ENCODE data around the gene POMT2.
"Not testable (repeated sequence)": the region's sequence is repeated elsewhere in the genome, so short reads cannot be mapped to it uniquely, and the experiment has no call there.

Gene POMT2

DNA sequence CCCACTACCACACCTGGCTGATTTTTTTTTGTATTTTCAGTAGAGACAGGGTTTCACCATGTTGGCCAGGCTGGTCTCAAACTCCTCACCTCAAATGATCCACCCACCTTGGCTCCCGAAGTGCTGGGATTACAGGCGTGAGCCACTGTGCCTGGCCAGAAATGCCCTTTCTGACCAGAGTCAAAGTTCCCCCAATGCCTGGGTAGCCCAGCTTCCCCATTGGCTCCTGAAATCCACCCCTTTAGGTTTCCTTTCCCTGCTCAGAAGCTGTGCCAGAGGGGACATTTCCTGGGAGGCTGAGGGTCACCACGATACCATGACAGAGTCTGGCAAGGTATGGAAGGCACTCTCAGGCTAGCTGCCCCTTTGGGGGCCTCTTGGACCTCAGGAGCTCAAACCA lies 3.6 kb upstream of the POMT2 start:
- no peak for DNase-seq (ENCODE audit: low spot score)

DNA sequence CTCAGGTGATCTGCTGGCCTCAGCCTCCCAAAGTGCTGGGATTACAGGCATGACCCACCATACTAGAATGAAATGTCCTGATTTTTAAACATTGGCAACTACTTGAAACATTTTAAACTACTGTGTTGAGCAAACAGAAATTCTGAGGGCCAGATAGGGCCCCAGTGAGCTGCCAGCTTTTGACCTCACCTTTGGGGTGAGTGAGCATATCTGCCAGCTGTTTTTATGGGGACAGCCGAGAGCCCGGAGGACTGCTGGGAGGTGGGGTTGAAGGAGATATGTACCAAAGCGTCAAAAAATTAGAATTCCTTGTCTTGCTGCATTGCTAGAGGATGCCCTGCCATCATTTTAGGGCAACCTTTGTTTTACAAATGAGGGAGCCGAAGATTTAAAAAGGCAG lies 2.9 kb upstream of the POMT2 start:
- no peak for DNase-seq (ENCODE audit: low spot score)

DNA sequence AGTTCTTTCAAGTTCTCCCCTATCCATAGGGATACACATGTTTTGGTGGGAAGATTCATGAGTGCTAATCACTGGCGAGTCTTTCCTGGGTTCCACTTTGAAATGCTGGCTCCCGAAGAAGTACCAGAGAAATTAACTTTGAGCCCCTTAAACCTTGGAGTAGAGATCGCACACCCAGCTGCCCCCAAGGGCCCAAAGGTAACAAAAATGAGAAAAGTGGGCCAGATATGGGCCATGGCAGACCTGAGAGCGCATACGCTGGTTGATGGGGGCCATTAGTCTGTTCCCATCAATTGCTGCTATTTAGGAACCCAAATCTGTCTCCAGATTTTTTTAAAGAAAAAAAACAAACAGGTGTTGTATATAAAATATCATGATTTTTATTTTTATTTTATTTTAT lies 2.3 kb upstream of the POMT2 start:
- DNase-seq (ENCODE audit: low spot score): no peak

DNA sequence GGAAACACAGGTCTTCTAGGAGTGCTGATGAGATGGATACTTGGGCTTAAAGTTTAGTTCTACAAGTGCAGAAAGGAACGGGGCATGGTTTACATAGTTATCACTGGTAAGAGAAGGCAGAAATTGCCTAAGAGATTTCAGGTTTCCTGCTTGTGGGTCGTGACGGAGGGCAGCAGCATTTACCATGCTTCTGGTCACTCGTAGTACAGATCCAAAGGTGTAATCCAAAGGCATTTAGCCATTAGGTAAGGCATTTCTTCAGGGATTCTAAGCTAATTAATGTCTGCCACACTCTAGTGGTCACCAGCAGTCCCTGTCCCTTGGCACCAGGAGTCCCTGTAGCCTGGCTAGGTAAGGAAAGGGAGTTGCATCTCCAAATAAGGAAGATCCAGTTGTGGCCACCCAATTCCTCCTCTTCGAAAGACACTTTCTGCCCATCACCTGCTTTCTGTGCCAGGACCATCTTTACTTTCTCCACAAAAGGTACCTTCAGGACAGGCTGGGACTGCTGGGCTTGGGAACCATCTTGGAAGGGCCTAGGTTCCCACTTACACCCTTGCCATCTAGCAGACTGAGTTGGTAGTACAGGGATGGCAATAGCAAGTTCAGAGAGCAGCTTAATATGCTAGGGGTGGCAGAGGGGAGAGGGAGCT lies 1.7 kb upstream of the POMT2 start:
- no peak for DNase-seq (ENCODE audit: low spot score)

DNA sequence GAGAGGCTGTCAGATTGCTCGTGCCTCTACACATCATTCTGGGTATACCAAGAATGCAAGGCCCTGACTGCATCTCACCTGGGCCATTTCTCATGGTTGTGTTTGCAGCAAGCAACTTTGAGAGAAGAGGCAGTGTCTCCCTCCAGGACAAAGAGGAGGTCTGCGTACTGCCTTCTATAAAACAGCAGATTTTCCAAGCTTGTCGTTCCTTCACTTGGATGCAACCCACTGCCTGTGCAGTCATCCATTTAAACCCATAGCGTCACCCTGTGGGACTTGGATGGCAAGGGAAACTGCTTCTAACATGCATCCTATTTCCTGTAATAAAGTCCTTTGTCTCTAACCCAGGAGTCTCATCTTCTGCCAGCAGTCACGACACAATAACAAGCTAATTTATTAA lies 1.3 kb downstream of the POMT2 start:
- DNase-seq (ENCODE audit: low spot score): no peak

DNA sequence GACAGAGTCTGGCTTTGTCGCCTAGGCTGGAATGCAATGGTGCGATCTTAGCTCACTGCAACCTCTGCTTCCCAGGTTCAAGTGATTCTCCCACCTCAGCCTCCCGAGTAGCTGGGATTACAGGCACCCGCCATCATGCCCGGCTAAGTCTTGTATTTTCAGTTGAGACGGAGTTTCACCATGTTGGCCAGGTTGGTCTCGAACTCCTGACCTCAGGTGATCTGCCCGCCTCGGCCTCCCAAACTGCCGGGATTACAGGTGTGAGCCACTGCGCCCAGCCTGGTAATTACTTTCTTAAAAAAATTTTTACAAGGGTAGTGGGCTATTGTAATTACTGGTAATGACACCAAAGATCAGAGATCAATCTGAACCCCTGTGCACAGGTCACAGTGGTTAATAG lies 1.9 kb downstream of the POMT2 start:
- not testable (repeated sequence) for DNase-seq (ENCODE audit: low spot score)

DNA sequence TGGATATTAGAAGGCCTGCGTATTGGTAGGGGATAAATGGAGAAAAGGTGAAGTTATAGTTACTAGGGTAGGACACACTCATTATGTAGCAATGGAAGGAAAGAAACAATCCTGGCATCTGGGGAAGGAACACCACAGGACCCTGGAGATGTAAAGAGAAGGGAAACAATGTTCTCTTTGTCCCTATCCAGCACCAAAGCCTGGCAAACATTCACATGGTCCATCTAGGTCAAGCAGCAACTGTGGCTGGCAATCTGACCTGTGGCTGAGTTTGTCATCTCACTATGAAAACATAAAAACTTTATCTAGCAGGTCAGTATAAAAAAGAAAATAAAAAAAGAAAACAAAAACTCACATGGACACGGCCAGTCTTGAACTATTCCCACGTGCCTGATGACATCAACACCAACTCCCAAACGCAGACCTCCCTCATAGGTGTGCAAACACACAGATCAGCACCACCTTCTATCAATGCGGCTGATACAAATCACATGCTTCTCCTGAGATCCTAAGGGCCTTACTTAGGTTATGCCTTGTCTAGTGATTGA lies 2.6 kb downstream of the POMT2 start:
- no peak for DNase-seq (ENCODE audit: low spot score)

DNA sequence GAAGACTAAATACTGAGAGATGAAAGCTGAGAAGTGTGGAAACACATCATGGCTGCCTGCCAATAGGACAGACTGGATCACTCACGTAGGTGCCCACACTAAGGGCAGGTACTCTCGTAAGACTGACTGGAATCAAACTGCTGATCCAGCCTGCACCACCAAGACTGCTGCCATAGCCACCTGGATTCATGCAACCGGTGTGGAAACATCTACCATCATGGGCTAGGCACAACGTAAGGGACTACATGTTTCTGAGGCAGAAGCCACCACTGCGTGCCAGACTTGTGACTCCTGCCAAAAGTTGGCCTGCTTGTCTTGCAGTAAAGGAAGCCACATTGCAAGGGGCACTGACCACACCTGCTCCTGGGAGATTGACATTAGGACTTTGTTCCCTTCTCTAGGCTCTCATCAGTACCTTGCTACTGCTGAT lies 3.8 kb downstream of the POMT2 start:
- no peak for DNase-seq (ENCODE audit: low spot score)

DNA sequence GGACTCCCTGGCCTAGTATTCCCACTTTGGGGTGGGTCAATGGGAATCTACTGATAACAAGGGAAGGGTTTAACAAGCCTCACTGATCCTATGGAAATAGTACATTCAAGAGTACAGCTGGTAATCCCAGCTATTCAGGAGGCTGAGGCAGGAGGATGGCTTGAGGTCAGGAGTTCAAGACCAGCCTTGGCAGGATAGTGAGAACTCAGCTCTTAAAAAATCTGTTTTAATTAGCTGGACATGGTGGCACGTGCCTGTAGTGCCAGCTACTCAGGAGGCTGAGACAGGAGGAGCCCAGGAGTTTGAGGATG lies 4.5 kb downstream of the POMT2 start:
- DNase-seq (ENCODE audit: low spot score): no peak

DNA sequence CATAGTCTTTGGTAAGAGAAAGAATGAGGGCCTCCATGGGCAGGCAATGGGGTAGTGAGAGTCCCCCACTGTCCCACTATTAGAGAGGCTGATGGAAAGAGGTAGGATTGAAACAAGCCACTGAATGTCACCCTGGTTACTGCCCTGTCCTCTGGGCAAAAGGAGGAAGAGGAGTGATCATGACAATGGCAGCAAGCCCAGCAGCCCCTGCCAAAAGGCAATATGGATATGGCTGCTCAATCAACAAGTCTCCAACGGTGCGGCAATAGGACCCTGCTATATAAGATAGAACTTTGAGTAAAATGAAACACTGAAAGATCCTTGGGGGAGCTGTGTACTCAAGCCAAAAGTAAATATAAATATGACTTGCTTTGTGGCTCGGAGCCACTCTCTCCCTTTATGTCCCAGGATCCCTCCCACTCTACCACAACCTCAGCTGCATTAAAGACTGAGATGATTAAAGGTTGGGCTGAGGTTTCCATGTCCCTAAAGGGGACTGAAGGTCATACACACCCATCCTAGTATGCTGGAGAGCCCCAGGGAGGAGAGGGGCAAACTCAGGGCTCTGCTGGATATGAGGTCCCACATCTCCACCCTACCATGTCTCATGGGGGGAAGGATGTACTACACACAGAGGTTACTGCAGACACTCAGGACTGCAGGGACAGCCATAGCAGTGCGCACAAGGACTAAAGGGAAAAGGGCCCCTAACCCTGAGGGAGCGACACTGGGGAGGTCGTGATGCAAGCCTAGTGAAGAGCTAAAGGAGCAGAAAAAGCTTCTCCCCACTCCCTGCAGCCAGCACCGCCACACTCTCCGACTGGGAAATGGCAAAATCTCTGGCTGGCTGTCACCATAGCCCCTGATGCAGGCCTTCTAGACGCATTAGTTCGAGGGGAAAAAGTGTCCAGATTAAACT lies 5.9 kb downstream of the POMT2 start:
- no peak for DNase-seq (ENCODE audit: low spot score)

DNA sequence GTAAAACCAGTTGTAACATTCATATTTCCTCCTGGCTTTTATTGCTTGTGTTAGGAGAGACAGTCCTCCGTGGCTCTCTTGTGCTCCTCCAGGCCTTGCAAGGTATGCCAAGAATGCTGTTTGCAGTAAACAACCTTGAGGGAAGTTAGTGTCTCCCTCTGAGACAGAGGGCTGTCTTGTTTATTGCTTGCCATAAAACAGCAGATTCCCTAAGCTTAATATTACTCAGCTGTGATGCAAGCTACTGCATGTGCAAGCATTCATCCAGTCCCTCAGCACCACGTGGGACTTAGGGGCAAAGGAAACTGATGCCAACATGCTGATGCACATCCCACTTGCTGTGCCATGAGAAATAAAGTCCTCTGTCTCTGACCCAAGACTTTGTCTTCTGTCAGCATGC lies 6.6 kb downstream of the POMT2 start:
- no peak for DNase-seq (ENCODE audit: low spot score)

DNA sequence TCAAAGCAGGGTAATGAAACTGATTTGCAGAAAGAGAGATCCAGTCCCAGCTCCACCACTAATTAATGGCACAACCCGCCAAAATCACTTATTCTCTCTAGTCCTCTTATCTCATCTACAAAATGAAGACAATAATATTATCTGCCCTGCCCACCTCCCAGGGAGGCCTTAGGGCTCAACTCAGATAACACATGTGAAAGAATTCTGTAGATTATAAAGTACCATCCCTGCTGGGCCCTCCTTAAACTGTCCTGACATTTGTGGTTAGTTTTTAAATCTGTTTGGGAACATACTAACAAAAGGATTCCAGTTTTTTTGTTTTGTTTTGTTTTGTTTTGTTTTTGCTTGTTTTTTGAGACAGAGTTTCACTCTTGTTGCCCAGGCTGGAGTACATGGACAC lies 7.3 kb downstream of the POMT2 start:
- DNase-seq (ENCODE audit: low spot score): no peak

DNA sequence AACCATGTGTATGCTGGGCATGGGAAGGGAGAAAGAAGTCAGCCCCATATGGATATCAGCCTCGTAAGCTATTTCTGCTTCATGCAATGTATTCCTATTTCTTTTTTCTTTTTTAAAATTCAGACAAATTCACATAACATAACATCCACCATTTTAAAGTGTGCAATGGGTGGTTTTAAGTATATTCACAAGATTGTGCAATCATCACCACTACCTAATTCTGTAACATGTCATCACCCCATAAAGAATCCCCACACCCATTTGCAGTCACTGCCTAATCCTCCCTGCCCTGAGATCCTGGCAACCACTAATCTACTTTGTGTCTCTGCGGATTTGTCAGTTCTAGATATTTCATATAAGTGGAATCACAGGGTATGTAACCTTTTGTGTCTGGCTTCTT lies 9.5 kb downstream of the POMT2 start:
- peak; percentile 60 for DNase-seq (ENCODE audit: low spot score)

DNA sequence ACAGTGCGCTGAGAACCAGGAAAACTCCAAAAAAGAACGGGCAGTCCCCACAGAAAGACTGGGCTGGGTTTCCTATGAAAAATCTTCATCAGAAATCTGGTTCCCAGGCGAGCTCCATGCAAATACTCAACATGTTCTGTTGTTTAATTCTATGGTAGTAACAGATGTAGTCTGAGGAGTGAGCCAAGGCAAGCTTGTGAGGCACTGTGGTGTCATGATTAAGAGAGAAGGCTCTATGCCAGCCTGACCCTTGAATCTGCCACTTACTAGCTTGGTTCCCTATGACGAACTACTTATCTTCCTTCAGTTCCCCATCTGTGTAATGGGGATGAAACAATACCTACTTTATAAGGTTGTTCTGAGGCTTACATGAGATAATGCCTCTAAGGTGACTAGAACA lies 10.7 kb downstream of the POMT2 start:
- DNase-seq (ENCODE audit: low spot score): no peak

DNA sequence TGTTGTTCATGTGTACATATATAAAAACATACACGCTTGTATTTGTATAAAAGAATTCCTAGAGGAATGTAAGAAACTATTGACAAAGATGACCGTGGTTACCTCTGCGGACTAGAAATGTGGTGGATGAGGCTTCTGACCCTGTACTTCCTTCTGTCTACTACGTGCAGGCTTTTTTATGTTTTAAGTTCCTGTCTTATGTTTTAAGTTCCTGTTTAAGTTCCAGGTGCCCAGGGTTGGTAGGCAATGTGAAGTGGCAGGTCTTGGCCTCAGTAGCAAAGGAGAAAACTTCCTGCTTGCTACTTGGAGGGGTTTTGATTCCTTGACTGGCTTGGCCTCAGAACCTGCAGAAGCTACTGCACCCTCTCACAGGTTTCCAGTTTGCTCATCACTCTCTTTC lies 11.6 kb downstream of the POMT2 start:
- no peak for DNase-seq (ENCODE audit: low spot score)

DNA sequence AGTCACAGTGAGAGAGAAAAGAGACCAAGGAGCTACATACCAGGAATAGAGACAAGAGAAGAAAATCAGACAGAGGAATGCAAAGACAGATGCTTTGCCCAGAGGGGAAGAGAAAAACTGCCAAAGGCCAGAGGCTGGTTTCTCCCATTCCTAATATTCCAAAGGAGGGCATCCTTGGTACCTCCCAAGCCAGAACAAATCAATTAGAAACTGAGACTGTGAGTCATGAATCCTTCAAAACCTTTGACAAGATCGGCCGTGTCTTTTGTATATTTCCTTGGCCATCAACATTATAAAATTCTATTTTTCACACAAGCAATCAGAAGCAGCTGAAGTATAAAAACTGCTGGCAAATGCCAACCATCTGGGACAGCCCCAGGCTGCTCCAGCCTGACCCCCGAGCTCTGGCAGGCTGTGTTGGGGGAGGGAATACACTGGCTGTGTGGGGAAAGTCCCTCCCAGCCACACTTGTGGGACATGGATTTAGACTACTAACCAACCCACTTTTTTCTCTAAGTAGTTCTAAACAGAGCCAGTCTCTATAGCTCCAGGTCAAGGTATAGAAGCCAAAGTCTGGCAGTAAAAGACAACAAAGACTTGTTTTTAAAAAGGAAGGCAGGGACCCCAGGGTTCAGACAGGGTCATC lies 13.7 kb downstream of the POMT2 start:
- no peak for DNase-seq (ENCODE audit: low spot score)

DNA sequence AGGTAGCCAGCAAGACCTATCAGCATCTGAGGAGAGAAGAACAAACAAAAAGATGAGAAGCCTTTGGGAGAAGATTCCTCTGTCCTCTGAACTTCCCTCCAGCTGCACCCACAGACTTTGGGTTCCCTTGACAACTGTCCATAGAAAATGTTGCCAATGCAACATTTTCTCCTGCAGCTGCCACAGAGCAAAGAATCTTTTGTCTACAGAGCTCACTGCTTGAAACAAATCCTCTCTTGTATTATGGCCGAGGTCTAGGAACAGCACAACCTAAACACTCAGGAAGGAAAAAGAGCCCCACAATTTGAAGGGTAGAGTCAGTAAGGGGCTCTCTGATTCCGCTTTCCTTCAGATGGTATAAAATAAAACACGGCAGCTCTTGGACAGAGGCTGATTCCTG lies 14.3 kb downstream of the POMT2 start:
- DNase-seq (ENCODE audit: low spot score): no peak

DNA sequence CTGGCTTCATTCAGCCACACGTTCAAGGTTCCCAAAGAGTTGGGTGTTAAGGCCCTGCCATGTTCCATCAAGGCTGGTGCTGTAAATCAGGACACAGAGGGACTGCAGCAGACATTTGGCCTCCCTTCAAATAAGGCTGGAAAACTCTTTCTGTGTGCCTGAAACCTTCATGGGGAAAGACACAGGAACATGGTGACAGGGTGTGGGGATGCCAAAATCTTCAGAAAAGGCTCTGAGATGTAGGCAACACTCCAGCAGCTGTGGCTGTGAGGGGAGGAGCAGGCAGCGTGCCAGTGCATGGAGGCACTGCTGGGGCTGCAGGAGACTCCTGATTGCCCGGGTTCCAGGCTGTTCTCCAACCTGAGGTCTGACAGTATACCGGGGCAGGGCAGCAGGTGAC lies 15.0 kb downstream of the POMT2 start:
- no peak for DNase-seq (ENCODE audit: low spot score)

DNA sequence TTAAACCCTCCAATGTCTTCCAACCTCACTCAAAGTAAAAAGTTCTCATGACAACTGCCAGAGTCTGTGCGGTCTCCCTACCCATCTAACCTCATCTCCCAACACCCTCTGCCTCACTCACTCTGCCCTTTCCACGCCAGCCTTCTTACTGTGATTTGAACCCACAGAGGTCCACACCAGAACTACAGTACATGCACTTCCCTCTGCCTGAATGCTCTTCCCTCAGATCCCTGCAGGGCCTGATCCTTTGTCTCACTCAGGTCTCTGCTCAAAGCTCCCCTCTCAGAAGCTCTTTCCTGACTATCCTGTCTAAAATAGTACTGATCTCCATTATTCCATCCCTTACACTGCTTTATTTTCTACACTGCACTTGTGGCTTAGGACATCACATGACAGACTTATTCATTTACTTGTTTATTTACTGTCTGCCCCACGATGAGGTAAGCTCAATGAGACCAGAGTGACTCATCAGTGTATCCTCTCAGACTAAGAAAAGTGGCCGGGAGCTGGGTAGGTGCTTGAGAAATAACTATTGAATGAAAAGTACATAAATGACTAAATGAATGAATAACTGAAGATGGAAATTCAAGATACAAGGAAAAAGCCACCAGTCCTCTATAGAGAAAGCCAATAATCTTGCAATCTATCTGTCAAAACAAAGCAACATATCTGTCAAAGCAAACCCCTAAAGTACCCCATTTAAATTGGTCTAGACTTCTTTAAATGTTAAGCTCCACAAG lies 17.1 kb downstream of the POMT2 start:
- no peak for DNase-seq (ENCODE audit: low spot score)

DNA sequence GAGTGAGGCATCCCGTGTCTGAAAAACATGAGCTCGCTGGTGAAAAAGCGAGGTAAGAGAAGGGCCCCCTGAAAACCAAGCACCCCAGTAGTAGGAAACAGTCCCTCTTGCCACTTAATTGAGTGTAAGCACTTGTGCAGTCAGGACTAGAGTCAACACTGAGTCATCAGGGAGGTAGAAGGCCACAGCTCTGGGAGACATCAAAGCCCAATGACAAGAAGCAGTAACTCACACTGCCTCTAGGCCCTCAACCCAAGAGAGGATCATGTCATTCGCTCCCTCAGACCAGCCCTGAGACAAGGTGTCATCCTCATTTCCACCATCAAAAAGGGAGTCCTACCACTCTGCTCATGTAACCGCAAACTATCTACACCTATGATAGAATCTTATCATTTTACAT lies 17.8 kb downstream of the POMT2 start:
- DNase-seq (ENCODE audit: low spot score): no peak

DNA sequence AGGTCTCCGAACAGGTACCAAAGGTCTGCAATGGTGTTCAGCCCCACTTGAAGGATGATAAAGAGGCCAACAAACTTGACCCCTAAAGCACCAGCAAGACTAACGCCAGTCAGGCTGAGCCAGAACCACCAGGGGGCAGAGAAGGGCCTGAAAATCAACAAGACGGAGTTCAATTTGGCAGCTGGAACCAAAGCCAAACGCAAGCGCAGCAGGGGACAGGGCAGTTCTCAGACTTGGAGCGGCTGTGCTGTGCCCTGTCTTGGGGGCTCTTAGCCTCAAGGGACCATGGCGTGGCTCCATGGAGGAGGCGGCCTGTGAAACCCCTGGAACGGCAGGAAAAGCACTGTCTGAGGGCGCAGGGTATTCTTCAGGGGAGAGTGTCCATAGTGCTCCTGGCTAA lies 19.6 kb downstream of the POMT2 start:
- DNase-seq (ENCODE audit: low spot score): peak; percentile 86

DNA sequence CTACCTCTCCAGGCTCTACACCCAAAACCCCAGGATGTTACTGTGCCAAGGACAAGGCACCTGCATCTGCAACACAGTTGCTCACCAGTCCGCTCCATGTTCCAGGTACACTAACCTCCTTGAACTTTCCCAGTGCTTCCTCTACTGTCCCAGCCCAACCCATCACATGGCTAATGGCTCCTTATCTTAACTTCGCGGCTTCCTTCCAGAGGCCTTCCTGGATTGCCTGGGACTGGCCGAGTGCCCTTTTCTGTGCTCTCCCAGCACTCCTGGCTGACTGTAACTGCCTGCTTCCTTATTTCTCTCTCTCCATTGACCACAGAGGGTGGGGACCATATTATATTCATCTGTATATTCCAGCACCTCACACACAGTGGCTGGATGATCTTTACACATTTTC lies 20.9 kb downstream of the POMT2 start:
- no peak for DNase-seq (ENCODE audit: low spot score)
